GM18517 (cell line): ENCODE measurements around the gene UBAC1.

Experiments
- ATAC-seq: cut with Tn5 transposase; IDR thresholded peaks from one replicate; pipeline ENCODE4 v1.9.1; 2021; ENCODE audit warnings: mild to moderate bottlenecking, moderate library complexity; ENCODE audit not compliant: unreplicated experiment

UBAC1 gene

GRCh38 chr9:135961277-135961715 lies at the start of gene UBAC1:
Gene UBAC1 (minus strand): TSS chr9:135961373. CDS start chr9:135961162, 211 bp downstream.
- peak; percentile 89 for ATAC-seq

- no peak for ATAC-seq
Measured at GRCh38 chr9:136010615-136011361, 49.6 kb upstream of the UBAC1 start.

- no peak for ATAC-seq
Measured at GRCh38 chr9:136010176-136010575, 49.0 kb upstream of the UBAC1 start.

- no peak for ATAC-seq
Measured at GRCh38 chr9:136009516-136009915, 48.3 kb upstream of the UBAC1 start.

DNA sequence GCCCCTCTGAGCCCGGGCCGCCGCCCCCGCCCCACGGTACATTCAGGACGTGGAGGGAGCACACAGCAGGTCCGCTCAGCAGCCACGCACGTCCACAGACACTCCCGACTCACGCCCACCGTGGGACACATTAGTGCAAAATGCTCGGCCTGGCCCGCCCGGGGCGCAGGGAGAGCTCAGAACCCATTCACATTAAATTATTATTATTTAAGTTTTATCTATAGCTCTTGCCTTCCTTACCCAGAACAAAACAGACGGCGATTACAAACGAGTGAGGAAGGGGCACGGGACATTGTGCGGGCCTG lies 47.5 kb upstream of the UBAC1 start:
- ATAC-seq = no peak

DNA sequence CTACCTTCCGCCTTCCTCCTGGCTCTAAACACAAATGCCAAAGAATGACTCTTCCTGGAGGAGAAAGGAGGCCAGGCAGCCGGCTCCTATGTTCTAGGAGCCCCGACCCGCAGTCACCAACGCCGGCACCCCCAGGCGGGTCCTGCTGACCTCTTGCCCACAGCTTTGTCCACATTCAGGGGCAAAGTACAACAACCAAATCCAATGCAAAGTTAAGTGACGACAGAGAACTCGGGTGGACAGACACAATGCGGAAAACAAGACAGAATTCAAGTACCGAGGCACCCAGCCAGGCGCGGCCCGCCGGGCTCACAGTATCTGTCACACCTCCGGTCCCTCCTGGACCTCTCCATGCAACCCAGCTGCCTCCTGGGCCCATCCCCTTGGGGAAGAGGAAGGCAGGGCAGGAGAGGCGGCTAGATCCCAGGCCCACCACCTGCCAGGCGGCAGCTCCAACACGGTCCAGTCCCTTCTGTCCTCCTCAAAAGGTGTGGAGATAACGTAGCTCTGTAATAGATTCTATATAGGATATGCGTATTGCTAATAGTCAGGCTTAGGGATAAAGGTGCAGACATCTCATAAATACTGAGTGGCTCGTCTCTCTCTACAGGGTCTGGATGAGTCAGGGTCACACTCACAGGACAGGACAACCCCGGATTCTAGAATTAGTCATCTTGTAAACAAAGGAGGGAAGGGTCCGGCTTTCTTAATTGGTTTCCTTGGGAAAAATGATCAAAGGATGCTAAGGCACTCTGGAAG lies 46.9 kb upstream of the UBAC1 start:
- no peak for ATAC-seq

- ATAC-seq = no peak
Measured at GRCh38 chr9:136007276-136007933, 46.2 kb upstream of the UBAC1 start.

DNA sequence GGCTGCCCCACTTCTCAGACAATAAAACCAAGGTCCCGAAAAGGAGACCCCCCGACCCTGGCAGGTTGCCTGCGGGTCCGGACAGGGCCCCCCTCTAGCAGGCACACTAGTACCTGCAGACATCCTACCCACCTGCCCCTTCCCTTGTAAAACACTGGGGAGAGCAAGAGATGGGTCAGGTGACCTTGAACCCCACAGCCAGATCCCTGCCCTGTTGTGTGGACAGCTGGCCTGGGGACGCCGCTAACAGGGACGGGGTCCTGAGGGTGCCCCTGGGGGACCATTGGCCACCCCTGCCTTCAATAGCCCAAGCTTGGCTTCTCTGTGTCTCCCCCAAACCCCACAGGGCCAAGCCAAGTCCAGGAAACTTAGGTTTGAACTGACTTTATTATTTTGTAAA lies 45.0 kb upstream of the UBAC1 start:
- no peak for ATAC-seq

- ATAC-seq = no peak
Measured at GRCh38 chr9:136004712-136005111, 43.5 kb upstream of the UBAC1 start.

- ATAC-seq = no peak
Measured at GRCh38 chr9:136004219-136004618, 43.0 kb upstream of the UBAC1 start.

DNA sequence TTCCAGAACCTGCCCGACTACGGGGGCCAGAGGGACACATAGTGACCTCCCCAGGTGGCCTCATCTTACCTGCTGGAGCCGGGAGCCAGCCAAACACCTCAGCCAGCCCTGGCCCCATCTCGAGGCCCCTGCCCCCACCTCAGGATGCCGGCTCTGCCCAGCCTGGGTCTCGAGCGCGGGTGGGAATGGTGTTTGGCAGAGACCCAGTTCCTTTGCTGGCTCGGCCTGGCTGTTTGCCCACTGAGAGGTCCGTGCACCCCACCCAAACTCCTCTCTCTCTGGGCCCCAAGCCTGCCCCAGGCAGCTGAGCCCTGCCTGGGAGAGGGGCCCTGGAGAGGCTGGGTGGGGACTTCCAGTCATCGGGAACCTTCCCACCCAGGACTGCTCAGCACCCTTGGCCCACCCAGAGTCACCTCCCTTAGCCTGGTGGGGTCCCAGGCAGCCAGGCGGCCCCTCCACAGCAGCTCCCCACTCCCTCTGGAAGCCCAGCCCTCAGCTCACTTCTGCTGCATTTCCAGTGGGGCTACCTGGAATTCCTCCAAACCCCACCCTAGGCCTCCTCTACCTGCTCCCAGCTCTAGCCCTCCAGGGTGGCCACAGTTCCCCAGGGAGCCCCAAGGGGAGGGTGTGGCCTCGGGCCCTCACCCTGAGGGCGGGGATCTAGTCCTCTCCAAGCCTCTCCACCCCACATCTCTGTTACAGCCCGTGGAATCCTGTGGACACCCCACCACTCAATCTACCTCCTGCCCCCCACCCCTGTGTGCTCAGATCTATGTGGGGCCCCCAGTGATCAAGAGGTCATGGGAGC lies 42.4 kb upstream of the UBAC1 start:
- no peak for ATAC-seq

DNA sequence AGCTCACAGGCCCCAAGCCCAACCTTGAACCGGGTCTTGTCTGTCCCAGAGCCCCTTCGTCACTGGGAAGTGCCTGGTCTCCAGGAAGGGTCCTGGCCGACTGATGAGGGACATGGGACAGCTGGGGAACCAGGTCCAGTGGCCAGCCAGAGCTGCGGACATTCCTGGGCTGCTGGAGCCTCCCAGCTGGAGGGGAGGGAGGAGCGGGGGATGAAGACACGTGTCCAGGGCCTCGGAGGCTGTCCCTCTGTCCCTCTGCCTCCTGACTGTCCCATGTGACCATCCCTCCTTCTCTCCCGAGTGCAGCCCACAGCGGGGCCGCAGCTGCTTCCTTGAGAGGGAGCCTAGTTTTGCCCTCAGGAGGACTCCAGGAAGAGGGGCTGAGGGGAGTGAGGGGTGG lies 41.7 kb upstream of the UBAC1 start:
- ATAC-seq = no peak

- ATAC-seq = no peak
Measured at GRCh38 chr9:136002215-136002614, 41.0 kb upstream of the UBAC1 start.

- no peak for ATAC-seq
Measured at GRCh38 chr9:136001231-136001630, 40.1 kb upstream of the UBAC1 start.

GRCh38 chr9:135998410-135999071 lies 37.4 kb upstream of the UBAC1 start:
- ATAC-seq = no peak

- no peak for ATAC-seq
Measured at GRCh38 chr9:135998016-135998380, 36.8 kb upstream of the UBAC1 start.

DNA sequence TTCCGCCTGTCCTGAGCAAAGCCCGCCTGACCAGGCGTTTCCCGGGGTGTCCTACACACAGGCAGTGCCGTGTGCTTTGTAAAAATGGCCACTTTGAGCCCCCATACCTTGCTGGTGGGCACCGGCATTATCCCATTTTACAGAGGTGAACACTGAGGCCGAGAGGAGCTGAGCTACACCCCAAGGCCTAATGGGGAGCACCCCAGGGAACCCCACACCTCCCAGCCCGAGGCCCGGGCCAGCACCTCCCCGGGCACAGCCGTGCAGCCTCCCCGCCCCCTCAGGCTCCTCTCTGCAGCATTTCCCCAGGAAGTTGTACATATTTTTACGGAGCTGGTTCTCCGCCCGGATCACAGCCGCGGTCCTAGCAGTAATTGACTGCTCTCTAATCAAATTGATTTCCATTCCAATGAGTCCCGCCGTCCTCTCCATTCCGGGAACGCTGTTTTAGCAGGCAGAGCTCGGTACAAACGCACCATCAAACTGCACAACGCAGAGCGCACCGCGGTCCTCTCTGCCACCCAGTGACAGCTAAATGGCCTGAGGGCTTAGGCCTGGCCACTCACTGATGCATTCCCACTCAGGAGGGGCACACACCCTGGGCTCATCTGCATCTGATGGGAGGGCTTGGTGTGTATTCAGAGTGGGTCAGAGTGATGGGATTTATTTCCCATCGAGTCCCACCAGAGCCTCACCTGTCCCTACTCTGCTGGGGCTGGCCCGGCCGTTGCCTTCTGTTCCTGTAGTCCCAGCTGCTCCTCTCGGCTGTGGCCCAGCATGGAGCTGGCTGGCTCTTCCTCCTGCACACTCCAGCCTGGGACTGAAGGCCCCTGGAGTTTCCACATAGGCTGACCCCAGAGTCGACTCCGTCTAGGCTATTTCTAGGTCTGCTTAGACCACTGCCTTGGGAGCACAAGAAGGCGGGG lies 36.2 kb upstream of the UBAC1 start:
- ATAC-seq = no peak

- ATAC-seq = no peak
Measured at GRCh38 chr9:135995816-135996215, 34.6 kb upstream of the UBAC1 start.

DNA sequence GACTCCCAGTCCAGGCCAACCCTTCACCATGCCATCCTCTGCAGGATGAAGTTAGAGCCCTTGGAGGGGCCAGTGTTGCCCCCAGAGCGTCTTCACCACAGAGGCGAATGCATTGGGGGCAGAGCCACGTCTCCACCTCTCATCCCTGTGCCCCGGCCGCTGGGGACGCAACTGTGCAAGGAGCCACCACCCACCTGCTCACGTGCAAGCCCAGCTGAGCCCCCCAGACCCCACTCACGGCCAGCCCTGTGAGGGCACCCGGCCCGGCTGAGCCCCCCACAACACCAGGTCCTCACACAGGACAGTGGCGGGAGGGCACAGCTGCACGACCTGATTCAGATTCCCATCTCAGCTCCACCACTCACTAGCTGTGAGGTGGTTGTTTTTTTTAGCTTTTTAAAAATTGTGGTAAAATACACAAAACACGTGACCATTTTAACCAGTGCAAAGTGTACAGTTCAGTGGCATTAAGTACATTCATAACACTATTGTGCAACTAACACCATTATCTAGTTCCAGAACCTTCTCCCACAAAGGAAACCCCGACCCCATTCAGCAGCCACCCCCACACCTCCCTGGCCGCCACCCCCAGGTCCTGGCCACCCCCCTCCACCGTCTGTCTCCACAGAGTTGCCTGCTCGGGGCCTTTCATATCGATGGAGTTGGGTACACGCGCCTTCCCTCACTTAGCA lies 33.5 kb upstream of the UBAC1 start:
- ATAC-seq = no peak
